GM18508 (cell line): Measurements from ENCODE around the gene ARHGAP8.
"Not testable (repeated sequence)": the region's sequence is repeated elsewhere in the genome, so short reads cannot be mapped to it uniquely, and the experiment has no call there.

ENCODE experiments used
- ATAC-seq: cut with Tn5 transposase; IDR thresholded peaks from one replicate; pipeline ENCODE4 v1.9.1; 2021; ENCODE audit warnings: moderate number of reproducible peaks; ENCODE audit not compliant: insufficient read depth, unreplicated experiment

The ARHGAP8 gene

GRCh38 chr22:44797181-44797725 is 44.9 kb downstream of the ARHGAP8 start:
- no peak for ATAC-seq

GRCh38 chr22:44799077-44799945 is 46.9 kb downstream of the ARHGAP8 start:
- no peak for ATAC-seq

DNA sequence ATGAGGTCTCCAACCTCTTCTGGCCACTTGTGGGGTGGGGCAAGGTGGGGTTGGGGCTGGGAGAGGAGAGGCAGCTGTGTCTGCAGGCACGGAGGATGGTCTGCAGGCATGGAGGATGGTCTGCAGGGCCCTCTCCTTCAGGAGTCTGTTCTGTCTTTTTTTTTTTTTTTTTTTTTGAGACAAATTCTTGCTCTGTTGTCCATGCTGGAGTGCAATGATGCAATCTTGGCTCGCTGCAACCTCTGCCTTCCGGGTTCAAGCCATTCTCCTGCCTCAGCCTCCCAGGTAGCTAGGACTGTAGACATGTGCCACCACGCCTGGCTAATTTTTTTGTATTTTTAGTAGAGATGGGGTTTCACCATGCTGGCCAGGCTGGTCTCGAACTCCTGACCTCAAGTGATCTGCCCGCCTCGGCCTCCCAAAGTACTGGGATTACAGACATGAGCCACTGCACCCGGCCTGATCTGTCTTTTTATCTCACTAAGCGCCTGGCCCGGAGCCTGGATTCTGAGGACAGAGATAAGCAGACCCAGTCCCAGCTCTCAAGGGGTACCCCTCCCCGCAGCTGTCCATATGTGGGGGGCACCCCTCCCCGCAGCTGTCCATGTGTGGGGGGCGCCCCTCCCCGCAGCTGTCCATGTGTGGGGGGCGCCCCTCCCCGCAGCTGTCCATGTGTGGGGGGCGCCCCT is 47.7 kb downstream of the ARHGAP8 start:
- ATAC-seq = not testable (repeated sequence)

- no peak for ATAC-seq
These were observed 49.1 kb downstream of the ARHGAP8 start for GRCh38 chr22:44801476-44801875.

DNA sequence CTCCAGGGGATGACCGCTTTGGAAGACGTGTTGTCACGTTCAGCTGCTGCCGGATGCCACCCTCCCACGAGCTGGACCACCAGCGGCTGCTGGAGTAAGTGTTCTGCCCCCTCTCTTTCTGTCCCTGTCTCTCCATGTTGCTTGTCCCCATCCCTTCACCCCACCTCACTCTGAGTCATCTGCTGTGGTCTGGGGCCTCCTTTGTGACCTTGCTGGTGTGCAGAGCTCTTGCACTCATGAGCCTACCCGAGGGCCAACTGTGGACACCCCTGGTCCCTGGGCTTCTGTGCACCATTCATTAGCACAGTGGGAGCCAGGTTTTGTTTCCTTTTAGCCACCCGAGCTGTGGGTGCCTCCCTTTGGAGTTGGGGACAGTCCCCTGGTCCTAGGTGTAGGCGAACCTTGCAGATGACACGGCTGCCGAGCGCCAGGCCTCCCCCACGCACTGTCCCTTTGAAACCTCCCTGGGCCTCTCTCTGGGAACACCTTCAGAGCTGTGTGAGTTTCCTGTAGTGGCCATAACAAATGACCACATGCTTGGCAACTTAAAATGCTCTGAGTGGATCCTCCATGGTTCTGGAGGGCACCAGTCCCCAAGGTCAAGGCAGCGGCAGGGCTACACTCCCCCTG is 49.8 kb downstream of the ARHGAP8 start:
- ATAC-seq = no peak

GRCh38 chr22:44802956-44803355 is 50.6 kb downstream of the ARHGAP8 start:
- ATAC-seq = no peak

- no peak for ATAC-seq
These were observed 52.0 kb downstream of the ARHGAP8 start for GRCh38 chr22:44804327-44804726.

GRCh38 chr22:44805711-44806110 is 53.3 kb downstream of the ARHGAP8 start:
- ATAC-seq = no peak

DNA sequence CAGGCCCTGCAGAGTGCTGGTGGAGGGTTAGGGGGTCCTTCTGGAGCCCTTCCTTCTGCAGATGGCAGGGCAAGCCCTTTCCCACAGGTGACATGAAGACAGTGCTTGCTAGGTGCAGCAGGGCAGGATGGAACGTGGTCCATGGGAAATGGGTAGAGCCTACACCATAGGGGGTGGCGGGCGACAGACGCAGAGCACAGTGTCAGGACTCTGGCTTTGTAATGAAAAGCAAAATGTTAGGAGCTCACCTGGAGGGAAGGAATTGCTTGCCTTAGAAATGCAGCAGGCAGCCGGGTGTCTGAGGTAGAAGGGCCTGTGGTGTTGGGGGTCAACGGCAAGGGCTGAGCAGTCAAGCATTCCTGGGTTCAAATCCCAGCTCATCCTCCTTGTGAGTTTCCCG is 54.9 kb downstream of the ARHGAP8 start:
- no peak for ATAC-seq

DNA sequence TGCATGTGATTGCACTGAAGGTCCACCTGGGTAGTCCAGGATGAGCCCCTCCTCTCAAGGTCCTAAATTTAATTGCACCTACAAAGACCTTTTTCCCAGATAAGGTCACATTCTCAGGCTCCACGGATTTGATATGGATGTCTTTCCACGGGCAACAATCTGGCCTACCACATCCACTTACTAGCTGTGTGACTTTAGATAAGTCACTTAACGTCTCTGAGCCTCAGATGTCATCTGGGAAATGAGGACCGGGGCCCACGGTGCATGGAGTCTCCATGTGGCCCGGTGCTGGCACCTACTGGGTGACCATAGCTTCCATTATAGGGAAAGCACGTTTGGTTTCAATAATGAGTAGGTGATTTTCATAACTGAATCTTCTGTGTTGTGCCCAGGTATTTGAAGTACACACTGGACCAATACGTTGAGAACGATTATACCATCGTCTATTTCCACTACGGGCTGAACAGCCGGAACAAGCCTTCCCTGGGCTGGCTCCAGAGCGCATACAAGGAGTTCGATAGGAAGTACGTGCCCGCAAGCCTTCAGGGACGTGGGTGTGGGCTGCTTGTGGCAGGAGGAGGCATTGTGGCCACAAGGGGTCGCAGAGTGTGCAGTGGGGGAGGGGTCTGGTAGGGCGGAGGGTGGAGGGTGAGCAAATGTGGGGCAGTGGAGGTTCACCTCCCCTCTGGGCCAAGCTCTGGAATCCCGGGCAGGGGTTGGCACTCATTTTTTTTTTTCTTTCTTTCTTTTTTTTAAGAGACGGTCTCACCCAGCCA is 55.7 kb downstream of the ARHGAP8 start:
- ATAC-seq = no peak

DNA sequence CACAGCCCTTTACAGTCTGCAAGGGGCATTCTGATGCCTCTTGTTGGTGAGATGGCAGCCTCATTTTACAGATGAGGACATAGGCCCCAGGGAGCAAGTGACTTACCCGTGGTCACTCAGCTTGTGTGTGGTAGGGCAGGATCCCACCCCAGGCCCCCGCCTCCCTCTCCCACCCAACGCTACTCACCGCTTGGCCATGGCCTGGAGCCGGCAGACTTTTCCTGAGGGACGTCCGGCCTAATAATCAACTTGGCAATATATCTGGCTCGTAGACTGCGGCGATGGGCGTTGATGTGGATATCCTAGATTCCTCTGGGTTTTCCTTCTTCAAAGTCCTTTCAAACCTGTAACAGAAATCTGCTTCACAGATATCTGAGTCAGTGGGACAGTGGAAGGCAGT is 57.1 kb downstream of the ARHGAP8 start:
- no peak for ATAC-seq

GRCh38 chr22:44811141-44811540 is 58.8 kb downstream of the ARHGAP8 start:
- ATAC-seq = no peak

DNA sequence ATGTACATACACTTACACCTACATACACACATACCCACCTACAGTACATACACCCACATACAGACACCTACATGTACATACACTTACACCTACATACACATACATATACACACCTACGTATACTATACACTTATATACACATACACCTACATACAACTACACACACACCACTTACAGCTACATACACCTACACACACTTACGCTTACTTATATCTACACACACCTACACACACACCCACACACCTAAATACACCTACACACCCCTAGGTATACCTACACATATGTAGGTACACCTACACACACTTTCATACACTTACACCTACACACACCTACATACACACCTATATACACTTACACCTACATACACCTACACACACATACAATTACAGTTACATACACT is 61.0 kb downstream of the ARHGAP8 start:
- no peak for ATAC-seq

DNA sequence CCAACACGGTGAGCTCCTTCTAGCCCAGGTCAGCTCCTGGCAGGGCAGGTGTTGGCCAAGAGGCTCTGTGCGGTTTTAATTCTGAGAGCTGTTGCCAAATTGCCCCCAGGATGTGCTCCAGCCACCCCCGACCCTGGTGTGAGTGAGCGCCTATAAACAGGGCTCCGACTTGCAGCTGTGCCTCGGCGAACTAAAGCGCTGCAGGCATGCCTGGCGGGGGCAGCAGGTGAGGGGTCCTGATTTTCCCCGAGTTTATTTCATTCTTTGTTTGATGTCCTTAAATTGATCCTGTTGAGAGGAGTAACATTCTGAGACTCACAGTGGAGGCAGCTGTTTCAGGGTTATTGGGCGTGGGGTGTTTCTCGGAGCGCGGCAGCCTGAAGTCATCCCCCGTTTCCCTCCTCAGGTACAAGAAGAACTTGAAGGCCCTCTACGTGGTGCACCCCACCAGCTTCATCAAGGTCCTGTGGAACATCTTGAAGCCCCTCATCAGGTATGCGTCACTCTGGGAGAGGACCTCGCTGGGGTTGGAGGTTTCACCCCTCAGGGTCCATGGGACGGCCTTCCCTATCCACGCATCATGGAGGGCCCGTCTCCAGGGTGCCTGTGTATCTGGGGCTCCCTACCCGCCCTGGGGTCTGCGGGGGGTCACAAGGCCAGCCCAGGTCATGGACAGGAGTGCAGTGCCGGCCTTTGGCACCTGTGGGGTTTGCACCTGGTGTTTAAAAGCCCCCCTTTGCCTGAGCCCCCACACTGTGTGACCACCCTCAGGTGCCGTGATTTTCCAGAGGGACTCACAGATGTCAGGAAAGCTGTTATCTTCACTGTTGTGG is 62.1 kb downstream of the ARHGAP8 start:
- no peak for ATAC-seq

DNA sequence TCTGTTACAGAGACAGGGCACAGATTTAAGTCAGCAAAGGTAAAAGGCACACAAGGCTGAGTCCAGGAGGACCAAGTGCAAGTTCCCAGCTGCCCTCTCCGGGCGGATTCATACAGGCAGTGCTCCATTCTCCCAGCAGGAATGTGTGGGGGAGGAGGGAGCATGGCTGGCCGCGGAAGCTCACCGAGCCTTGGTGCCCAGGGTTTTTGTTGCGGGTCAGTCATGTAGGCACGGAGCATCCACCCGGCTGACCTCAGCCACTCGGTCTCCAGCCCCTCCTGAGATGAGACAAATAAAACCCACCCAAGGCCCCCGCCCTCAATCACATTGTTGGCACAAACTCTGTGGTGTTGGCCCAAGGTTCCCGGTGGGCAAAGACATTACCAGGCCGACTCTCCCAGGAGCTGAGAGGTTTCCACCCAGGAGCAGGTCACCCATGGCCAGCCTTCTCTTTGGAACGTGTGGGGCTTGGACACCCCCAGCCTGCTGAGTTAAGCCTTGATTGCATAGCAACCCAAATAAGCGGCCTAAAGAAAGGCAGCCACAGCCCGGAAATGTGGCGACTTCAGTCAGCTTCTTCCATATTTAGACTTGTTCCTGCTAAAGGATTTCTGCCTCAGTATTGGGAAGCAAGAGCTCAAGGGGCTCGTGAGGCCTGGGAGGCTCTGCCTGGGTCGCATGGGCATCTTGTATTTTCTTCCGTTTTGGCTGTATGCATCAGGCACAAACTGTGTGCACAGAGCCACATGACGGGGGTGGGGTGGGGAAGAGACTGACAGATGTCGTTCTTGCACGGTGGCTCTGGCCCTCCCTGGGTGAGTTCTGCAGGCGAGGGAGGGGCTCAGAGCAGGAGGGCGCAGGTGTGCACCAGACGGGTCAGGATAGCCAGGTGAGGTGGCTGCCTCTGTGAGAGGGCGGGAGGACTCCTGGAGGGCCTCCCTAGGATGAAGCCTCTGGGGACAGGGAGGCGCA is 63.0 kb downstream of the ARHGAP8 start:
- no peak for ATAC-seq

- ATAC-seq = no peak
These were observed 63.8 kb downstream of the ARHGAP8 start for GRCh38 chr22:44816141-44816540.

- no peak for ATAC-seq
These were observed 66.4 kb downstream of the ARHGAP8 start for GRCh38 chr22:44818727-44819126.

DNA sequence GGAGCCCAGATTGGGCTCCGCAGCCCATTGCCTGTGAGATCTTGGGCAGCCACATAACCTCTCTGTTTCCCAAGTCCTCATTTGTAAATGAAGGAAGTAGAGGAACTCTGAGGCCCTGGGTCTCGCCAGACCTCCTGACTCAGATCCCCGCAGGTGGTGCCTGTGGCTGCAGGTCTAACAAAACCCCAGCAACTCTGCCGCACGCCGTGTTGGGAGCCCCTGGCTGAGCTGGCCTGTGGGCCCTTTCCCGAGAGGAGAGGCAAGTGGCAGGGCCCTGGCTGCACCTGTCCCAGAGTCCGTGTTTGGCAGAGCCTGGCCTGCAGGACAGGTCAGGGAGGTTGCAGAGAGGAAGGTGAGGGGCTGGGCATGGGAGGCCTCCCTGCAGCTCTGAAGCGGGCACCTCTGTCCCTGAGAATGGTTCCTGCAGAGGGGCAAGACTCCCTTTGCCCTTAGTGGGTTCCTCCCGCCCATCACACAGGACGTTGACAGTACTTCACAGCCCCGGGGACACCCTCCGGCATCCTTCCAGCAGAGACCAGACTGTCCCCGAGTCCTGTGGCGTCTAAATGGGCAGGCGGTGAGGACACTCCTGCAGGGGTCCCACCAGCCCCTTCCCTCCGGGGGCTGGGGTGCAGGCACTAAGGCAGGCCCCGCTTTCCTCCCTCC is 67.7 kb downstream of the ARHGAP8 start:
- ATAC-seq = no peak
